ENCODE results near the gene SNX10.

Gene SNX10

GRCh38 chr7:26308551-26308950 is 16.9 kb downstream of the SNX10 start:
- no peak overlapping the region for H3K4me3 ChIP-seq (replicated peaks; ENCODE audit: low read depth, low read length)
- TF ChIP-seq CTCF (IDR thresholded peaks at IDR 0.05; ENCODE audit: low read length, missing control alignments), result no peak
- no peak for DNase-seq (ENCODE audit: low read depth)

- TF ChIP-seq CTCF (IDR thresholded peaks at IDR 0.05; ENCODE audit: low read length, missing control alignments), result no peak
- no peak overlapping the region for H3K4me3 ChIP-seq (replicated peaks; ENCODE audit: low read depth, low read length)
- no peak for DNase-seq (ENCODE audit: low read depth)
Observed at GRCh38 chr7:26309089-26309488, 17.4 kb downstream of the SNX10 start.

GRCh38 chr7:26311798-26312197 is 20.1 kb downstream of the SNX10 start:
- H3K4me3 ChIP-seq (replicated peaks; ENCODE audit: low read depth, low read length), result no peak overlapping the region
- TF ChIP-seq CTCF (IDR thresholded peaks at IDR 0.05; ENCODE audit: low read length, missing control alignments), result no peak
- no peak for DNase-seq (ENCODE audit: low read depth)

GRCh38 chr7:26317211-26317610 is 25.5 kb downstream of the SNX10 start:
- DNase-seq (ENCODE audit: low read depth), result no peak
- H3K4me3 ChIP-seq (replicated peaks; ENCODE audit: low read depth, low read length), result no peak overlapping the region
- TF ChIP-seq CTCF (IDR thresholded peaks at IDR 0.05; ENCODE audit: low read length, missing control alignments), result no peak

- H3K4me3 ChIP-seq (replicated peaks; ENCODE audit: low read depth, low read length), result no peak overlapping the region
- TF ChIP-seq CTCF (IDR thresholded peaks at IDR 0.05; ENCODE audit: low read length, missing control alignments), result no peak
Observed at GRCh38 chr7:26318921-26319320, 27.3 kb downstream of the SNX10 start.

GRCh38 chr7:26319636-26320035 is 28.0 kb downstream of the SNX10 start:
- no peak for TF ChIP-seq CTCF (IDR thresholded peaks at IDR 0.05; ENCODE audit: low read length, missing control alignments)
- DNase-seq (ENCODE audit: low read depth), result no peak

More at GRCh38 chr7:26318921-26319320, 27.3 kb downstream of the SNX10 start:
- DNase-seq (ENCODE audit: low read depth), result no peak

GRCh38 chr7:26320878-26321277 is 29.2 kb downstream of the SNX10 start:
- H3K4me3 ChIP-seq (replicated peaks; ENCODE audit: low read depth, low read length), result no peak overlapping the region
- TF ChIP-seq CTCF (IDR thresholded peaks at IDR 0.05; ENCODE audit: low read length, missing control alignments), result no peak
- DNase-seq (ENCODE audit: low read depth), result no peak

More at GRCh38 chr7:26319636-26320035, 28.0 kb downstream of the SNX10 start:
- H3K4me3 ChIP-seq (replicated peaks; ENCODE audit: low read depth, low read length), result no peak overlapping the region

Data from fibroblast of pulmonary artery (primary cell).